IPS-18c (cell line): ENCODE results near the gene HOMER2.
"Not testable (repeated sequence)": the region's sequence is repeated elsewhere in the genome, so short reads cannot be mapped to it uniquely, and the experiment has no call there.

Experiments
- H3K4me3 ChIP-seq: 2 replicates; pipeline ENCODE4 v1.7.0; 2013; ENCODE audit warnings: low read depth, mild to moderate bottlenecking, low read length, moderate library complexity; ENCODE audit not compliant: insufficient read depth
- H3K9me3 ChIP-seq: one replicate; pipeline ENCODE4 v1.6.1; 2013; ENCODE audit warnings: mild to moderate bottlenecking, low read length, moderate library complexity; ENCODE audit not compliant: control insufficient read depth, insufficient read depth

HOMER2 gene

GRCh38 chr15:82838096-82838735 lies 114.3 kb downstream of the HOMER2 start:
- no peaks in the 10 kb centered on the region for H3K9me3 ChIP-seq
- no peak overlapping the region for H3K4me3 ChIP-seq

GRCh38 chr15:82835391-82835917 lies 117.1 kb downstream of the HOMER2 start:
- Histone ChIP-seq H3K4me3 (no peak overlapping the region), H3K9me3 (no peaks in the 10 kb centered on the region)

GRCh38 chr15:82833362-82833682 lies 119.2 kb downstream of the HOMER2 start:
- H3K9me3 ChIP-seq: no peaks in the 10 kb centered on the region
- no peak overlapping the region for H3K4me3 ChIP-seq

DNA sequence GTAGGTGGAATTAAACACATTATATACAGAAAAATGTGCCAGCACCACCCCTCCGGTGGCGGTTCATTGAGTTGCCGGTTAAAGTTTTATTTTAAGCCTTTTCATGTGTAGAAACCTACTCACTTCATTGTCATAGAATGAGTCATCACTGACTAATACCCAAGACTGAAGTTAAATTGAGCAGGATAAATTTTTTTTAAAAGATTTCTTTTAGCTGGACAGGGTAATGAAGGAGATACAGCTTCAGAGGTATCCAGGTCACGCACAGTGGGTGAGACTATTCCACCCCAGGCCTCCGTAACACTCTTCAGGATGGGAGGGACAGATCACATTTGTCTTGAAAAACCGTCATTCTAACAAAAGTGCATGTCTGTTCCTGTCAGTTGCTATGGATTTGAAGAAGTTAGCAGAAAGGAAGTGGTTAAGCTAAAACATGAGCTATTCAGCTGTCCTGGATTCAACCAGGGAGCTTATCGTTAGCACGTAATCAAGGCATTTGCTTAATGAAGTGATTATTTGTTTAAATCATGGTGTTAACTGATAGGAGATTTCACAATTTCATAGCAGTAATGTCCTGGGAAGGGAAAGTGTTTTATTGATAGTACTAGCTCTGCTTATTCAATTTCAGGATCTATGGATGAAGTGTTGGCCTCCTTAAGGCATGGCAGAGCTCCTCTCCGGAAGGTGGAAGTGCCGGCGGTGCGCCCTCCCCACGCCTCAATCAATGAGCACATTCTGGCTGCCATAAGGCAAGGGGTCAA lies 119.7 kb downstream of the HOMER2 start:
- H3K4me3 ChIP-seq: no peak overlapping the region

GRCh38 chr15:82831894-82832600 lies 120.5 kb downstream of the HOMER2 start:
- Histone ChIP-seq H3K9me3 (no peaks in the 10 kb centered on the region), H3K4me3 (no peak overlapping the region)

More for the DNA sequence above, 119.7 kb downstream of the HOMER2 start:
- no peaks in the 10 kb centered on the region for H3K9me3 ChIP-seq

DNA sequence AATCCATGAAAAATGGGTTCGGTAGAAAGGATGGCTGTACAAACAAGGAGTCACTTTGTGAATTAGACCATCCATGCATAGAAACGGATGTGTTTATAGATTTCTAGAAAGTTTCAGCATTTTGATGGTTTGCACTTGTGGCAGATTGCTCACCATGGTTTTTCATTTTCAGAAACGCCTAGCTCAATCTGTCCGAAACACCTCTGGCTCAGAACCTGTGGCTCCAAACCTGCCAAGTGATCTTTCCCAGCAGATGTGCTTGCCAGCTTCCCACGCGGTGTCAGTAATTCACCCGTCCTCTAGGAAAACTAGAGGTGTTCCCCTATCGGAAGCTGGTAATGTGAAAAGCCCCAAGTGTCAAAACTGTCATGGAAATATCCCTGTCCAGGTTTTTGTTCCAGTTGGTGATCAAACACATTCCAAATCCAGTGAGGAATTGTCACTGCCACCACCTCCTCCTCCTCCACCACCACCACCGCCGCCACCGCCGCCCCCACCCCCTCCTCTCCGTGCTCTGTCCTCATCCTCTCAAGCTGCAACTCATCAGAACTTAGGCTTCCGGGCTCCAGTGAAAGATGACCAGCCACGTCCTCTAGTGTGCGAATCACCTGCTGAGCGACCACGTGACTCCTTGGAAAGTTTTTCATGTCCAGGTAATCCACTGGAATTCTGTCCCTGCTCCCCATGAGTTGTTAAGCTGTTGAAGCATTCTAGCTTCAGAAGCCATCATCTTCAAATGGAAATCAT lies 121.9 kb downstream of the HOMER2 start:
- no peaks in the 10 kb centered on the region for H3K9me3 ChIP-seq
- H3K4me3 ChIP-seq: no peak overlapping the region

DNA sequence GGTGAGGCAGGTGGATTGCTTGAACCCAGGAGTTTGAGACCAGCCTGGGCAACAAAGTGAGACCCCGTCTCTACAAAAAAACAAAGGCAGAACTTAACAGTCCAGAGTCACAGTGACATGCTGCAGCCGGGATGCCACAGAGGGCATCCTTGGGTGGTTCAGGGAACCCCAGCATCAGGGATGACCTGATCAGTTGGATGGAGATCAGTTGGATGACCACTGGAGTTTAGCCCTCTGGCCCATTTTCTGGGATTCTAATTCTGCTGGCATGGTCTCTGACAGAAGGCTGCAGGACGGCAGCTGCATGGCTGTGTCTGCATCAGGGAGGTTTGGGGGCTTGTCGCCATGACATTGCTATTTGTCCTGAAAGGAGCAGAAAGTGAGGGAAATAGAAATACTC lies 123.3 kb downstream of the HOMER2 start:
- Histone ChIP-seq H3K4me3 (no peak overlapping the region), H3K9me3 (no peaks in the 10 kb centered on the region)

- H3K4me3 ChIP-seq: no peak overlapping the region
- no peaks in the 10 kb centered on the region for H3K9me3 ChIP-seq
Measured at GRCh38 chr15:82828075-82828474, 124.4 kb downstream of the HOMER2 start.

GRCh38 chr15:82823049-82823448 lies 129.5 kb downstream of the HOMER2 start:
- Histone ChIP-seq H3K9me3 (no peaks in the 10 kb centered on the region), H3K4me3 (no peak overlapping the region)

DNA sequence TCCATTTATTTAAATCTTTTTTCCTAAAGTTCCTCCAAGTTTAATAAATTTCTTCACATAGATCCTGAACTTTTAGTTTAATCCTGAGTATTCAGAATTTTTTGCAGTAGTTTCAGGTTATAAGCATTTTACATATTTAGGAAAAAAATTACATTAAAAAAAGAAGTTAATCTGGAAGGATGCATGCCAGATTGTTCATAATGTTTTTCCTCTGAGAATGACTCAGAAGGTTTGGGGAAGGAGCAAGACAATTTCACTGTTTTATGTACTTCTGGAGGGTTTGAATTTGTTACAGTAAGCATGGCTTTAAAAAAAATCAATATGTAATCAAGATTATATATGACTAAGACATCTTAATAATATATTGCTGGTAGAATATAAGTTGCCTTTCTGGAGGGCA lies 130.7 kb downstream of the HOMER2 start:
- not testable (repeated sequence) for H3K9me3 ChIP-seq, H3K4me3 ChIP-seq

- not testable (repeated sequence) for H3K9me3 ChIP-seq, H3K4me3 ChIP-seq
Measured at GRCh38 chr15:82821396-82821795, 131.1 kb downstream of the HOMER2 start.

GRCh38 chr15:82820128-82820527 lies 132.4 kb downstream of the HOMER2 start:
- no peak overlapping the region for H3K4me3 ChIP-seq
- no peaks in the 10 kb centered on the region for H3K9me3 ChIP-seq

GRCh38 chr15:82812994-82813393 lies 139.5 kb downstream of the HOMER2 start:
- H3K9me3 ChIP-seq: no peaks in the 10 kb centered on the region
- no peak overlapping the region for H3K4me3 ChIP-seq

GRCh38 chr15:82810890-82811426 lies 141.6 kb downstream of the HOMER2 start:
- Histone ChIP-seq H3K4me3 (peak overlapping the region; percentile 92), H3K9me3 (no peaks in the 10 kb centered on the region)

- Histone ChIP-seq H3K9me3 (no peaks in the 10 kb centered on the region), H3K4me3 (peak overlapping the region; percentile 92)
Measured at GRCh38 chr15:82810061-82810889, 142.2 kb downstream of the HOMER2 start.

- peak within 1 kb of the TSS; percentile 92 for H3K4me3 ChIP-seq
- H3K9me3 ChIP-seq: no peaks in the 10 kb centered on the region
Measured at GRCh38 chr15:82809308-82810060, 143.0 kb downstream of the HOMER2 start, which contains the start of gene WHAMM. WHAMM (plus strand) TSS chr15:82809628; CDS start chr15:82809727, 99 bp downstream.
